Mesothelial cell of epicardium (in vitro differentiated cells): Measurements from ENCODE around the gene ELAPOR1. TPM values are rescaled to one million over a fixed set of nuclear protein-coding genes. Genes with fewer than 3 reads are reported as not detected.

Experiments
- DNase-seq, 2 experiments: peaks; one replicate each; pipeline ENCODE4 v3.0.0; 2021; ENCODE audit warnings: low spot score in 2 of 2; ENCODE audit not compliant: unreplicated experiment in 2 of 2
- H3K27ac Mint-ChIP-seq: 2 replicates; pipeline ENCODE4 v1.8.0; 2021; ENCODE audit warnings: mixed read lengths
- H3K27me3 Mint-ChIP-seq: 2 replicates; pipeline ENCODE4 v1.8.0; 2021; ENCODE audit warnings: low read depth, mixed read lengths
- H3K36me3 Mint-ChIP-seq: 2 replicates; pipeline ENCODE4 v1.8.0; 2021; ENCODE audit warnings: mixed read lengths
- H3K4me1 Mint-ChIP-seq: 2 replicates; pipeline ENCODE4 v1.8.0; 2021; ENCODE audit warnings: mixed read lengths
- H3K4me3 Mint-ChIP-seq: 2 replicates; pipeline ENCODE4 v1.8.0; 2021; ENCODE audit warnings: mild to moderate bottlenecking, moderate library complexity, mixed read lengths
- H3K9me3 Mint-ChIP-seq: 2 replicates; pipeline ENCODE4 v1.8.0; 2021; ENCODE audit warnings: mixed read lengths
- total RNA-seq: library from RNA; stranded (reverse); gene quantifications from 3 replicates; pipeline ENCODE4 v1.2.1, GENCODE V29; 2021
- TF ChIP-seq, protein P1 (sequence below): fragments of 200-600 bp; sonication (generic); IDR thresholded peaks from one replicate; pipeline ENCODE4 v1.5.0; 2021; ENCODE audit warnings: antibody characterized with exemption; ENCODE audit not compliant: unreplicated experiment

Gene ELAPOR1
- total RNA-seq, 1 donor from 2014 or later = 0.80 TPM

DNA sequence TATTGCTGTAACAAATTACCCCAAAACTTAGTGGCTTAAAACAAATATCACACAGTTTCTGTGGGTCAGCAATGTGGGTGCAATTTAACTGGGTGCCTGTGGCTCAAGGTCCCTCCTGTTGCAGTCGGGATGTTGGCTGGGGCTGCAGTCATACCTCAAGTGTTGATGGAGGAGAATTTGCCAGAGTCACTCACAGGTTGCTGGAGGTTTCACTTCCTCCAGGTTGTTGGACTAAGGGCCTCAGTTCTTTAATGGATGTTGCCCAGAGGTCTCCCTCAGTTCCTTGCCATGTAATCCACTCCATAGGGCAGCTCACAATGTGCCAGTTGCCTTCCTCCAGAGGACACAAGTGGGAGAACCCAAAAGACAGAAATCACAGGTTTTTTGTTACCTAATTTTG, 35.6 kb upstream of the ELAPOR1 start:
- peaks cover 8% of the 10 kb centered on the region for H3K36me3 Mint-ChIP-seq
- TF ChIP-seq, protein P1, sequence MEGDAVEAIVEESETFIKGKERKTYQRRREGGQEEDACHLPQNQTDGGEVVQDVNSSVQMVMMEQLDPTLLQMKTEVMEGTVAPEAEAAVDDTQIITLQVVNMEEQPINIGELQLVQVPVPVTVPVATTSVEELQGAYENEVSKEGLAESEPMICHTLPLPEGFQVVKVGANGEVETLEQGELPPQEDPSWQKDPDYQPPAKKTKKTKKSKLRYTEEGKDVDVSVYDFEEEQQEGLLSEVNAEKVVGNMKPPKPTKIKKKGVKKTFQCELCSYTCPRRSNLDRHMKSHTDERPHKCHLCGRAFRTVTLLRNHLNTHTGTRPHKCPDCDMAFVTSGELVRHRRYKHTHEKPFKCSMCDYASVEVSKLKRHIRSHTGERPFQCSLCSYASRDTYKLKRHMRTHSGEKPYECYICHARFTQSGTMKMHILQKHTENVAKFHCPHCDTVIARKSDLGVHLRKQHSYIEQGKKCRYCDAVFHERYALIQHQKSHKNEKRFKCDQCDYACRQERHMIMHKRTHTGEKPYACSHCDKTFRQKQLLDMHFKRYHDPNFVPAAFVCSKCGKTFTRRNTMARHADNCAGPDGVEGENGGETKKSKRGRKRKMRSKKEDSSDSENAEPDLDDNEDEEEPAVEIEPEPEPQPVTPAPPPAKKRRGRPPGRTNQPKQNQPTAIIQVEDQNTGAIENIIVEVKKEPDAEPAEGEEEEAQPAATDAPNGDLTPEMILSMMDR = no peak
- H3K27me3 Mint-ChIP-seq = no peaks in the 10 kb centered on the region
- H3K9me3 Mint-ChIP-seq = no peaks in the 10 kb centered on the region
- DNase-seq = no peak
- H3K4me3 Mint-ChIP-seq = no peak overlapping the region
- no peak overlapping the region for H3K27ac Mint-ChIP-seq
- peaks cover 21% of the 10 kb centered on the region for H3K4me1 Mint-ChIP-seq

DNA sequence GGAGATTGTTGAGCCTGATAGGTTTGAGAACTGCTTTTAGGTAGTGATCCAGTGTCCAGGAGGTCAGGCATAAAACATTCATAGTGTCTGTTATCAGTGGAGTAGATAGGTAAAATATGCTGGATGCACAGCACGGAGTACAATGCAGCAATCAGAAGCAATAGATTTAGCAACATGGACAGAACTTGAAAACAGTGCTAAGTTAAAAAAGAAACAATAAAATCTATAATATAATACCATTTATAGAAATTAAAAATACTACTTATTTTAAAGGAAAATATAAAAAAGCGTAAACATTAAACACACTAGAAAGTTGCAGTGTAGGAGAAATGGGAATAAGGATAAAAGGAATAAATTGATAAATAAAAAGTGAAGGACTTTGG, 34.7 kb upstream of the ELAPOR1 start:
- H3K27ac Mint-ChIP-seq = no peak overlapping the region
- DNase-seq = no peak
- H3K36me3 Mint-ChIP-seq = peaks cover 5% of the 10 kb centered on the region
- H3K4me1 Mint-ChIP-seq = peaks cover 20% of the 10 kb centered on the region
- no peak overlapping the region for H3K4me3 Mint-ChIP-seq
- H3K27me3 Mint-ChIP-seq = no peaks in the 10 kb centered on the region
- TF ChIP-seq, protein P1 = no peak
- no peaks in the 10 kb centered on the region for H3K9me3 Mint-ChIP-seq

DNA sequence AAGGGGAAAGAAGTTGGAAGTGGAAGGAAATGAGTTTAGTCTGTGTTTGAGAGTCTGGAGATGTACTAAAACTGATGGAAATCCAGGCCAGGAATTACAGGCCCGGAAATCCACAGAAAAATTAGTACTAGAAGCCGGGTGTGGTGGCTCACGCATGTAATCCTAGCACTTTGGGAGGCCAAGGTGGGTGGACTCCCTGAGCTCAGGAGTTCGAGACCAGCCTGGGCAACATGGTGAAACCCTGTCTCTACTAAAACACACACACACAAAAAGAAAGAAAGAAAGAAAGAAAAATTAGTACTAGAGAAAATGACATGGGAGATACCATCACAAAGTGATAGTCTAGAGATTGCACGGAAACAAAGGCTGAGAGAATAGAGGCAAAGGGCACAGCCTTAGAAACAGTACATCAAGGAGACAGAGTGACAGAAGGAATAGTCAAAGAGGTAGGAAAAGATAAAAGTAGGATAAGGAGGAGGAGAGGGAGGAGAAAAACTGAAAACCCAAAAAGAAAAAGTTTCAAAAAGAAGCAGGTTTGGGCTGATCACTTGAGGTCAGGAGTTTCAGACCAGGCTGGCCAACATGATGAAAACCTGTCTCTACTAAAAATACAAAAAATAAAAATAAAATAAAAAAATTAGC, 33.4 kb upstream of the ELAPOR1 start:
- no peak for DNase-seq
- H3K36me3 Mint-ChIP-seq = no peaks in the 10 kb centered on the region
- H3K4me3 Mint-ChIP-seq = no peak overlapping the region
- H3K4me1 Mint-ChIP-seq = peaks cover 10% of the 10 kb centered on the region
- TF ChIP-seq, protein P1 = no peak
- H3K9me3 Mint-ChIP-seq = no peaks in the 10 kb centered on the region
- peak overlapping the region; percentile 64 for H3K27ac Mint-ChIP-seq
- H3K27me3 Mint-ChIP-seq = no peaks in the 10 kb centered on the region

DNA sequence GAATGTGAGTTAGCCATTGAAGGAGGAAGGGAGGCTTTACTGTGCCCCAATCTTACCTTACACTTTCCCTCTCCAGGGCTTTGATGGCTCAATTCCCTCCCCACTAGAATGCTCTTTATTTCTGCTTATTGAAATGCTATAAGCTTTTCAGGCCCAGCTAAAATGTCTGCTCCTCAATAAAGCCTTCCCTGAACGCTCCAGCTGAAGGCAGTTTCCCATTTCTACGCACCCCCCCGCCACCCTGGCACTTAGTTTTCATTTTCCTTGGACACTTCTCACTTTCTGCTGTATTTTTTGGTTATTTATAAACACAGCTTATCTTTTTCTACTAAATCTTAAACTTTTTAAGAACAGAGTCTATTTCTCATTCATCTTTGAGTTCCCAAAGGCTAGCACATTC, 30.4 kb upstream of the ELAPOR1 start:
- Mint-ChIP-seq H3K36me3 (peaks cover 1% of the 10 kb centered on the region), H3K27me3 (no peaks in the 10 kb centered on the region), H3K9me3 (no peaks in the 10 kb centered on the region), H3K4me3 (no peak overlapping the region), H3K27ac (no peak overlapping the region), H3K4me1 (peaks cover 3% of the 10 kb centered on the region)
- TF ChIP-seq, protein P1 = no peak
- DNase-seq = no peak

DNA sequence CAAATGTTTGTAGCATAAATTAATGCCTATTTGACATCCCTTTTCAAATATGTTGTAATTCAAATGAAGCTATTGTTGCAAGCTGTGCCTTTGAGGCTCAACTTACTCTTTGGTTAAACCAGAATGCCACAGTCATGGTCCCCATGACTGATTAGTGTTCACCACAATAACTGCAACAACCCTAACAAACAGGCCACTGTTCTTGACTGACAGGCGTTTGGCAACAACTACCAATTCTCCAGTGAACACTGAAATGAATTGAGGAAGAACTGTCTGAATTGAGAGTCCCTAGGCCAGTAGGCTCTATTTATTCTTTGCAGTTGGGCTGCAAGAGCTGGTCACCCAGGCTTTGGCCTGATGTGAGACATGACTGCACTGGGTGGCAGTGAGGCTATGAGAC, 30.0 kb upstream of the ELAPOR1 start:
- H3K4me1 Mint-ChIP-seq = peaks cover 3% of the 10 kb centered on the region
- DNase-seq = no peak
- no peak overlapping the region for H3K27ac Mint-ChIP-seq
- peaks cover 1% of the 10 kb centered on the region for H3K36me3 Mint-ChIP-seq
- H3K27me3 Mint-ChIP-seq = no peaks in the 10 kb centered on the region
- TF ChIP-seq, protein P1 = no peak
- H3K9me3 Mint-ChIP-seq = no peaks in the 10 kb centered on the region
- H3K4me3 Mint-ChIP-seq = no peak overlapping the region
